ENCODE results near the gene LRRK1.
"Not testable (repeated sequence)": the region's sequence is repeated elsewhere in the genome, so short reads cannot be mapped to it uniquely, and the experiment has no call there.

The LRRK1 gene

DNA sequence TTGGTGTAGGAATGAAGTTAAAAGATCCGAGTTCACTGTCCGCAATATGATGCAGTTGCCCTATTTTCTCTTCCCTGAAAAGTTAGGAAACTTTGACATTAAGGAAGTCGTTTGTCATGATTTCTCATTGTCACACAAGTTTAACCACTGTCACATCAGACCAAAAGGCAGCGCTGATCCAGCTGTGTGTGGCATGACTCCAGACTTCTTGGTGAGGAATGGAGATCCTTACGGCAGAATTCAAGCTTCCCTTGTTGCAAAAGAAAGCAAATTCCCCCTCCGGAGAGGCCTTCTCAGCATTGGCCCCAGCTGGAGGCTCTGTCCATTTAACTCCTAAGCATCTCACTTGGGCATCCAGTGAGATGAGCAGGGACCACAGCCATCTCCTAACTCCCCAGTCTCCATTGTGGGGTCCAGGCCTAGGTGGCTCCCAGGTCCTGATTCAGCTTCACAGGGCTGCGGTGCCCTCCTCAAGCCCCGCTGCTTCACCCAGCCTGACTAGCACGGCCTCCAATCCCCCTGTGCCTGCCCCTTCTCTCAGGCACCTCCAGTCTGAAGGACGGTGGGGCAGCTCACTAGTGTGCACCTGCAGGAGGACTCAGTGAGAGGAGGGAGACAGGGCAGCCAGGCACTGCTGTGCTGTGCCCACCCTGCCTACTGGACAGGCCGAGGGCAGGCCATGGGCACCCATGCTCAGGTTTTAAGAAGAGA lies 173.2 kb downstream of the LRRK1 start:
- Histone ChIP-seq H2BK15ac (ENCODE audit: low read length) (peak overlapping the region; percentile 51), H2BK5ac (ENCODE audit: low read length) (no peak overlapping the region), H2AK5ac (ENCODE audit: low read depth, low read length) (peak overlapping the region; percentile 85), H2BK12ac (ENCODE audit: low read length) (no peak overlapping the region), H3K4me1 (ENCODE audit: control insufficient read depth in 2 of 2, insufficient read depth in 1 of 2, low read depth in 1 of 2, low read length in 2 of 2) (peaks cover 0 to 27% of the 10 kb centered on the region in 2 donors), H4K91ac (ENCODE audit: low read depth, low read length, poor library complexity) (no peak overlapping the region), H3K36me3 (replicated peaks in 1 of 2; ENCODE audit: control insufficient read depth in 2 of 2, insufficient read depth in 2 of 2, low read length in 2 of 2) (no peaks in the 10 kb centered on the region), H3K14ac (ENCODE audit: low read length) (peak overlapping the region; percentile 14), H3K18ac (ENCODE audit: low read length) (peak overlapping the region; percentile 59), H4K8ac (ENCODE audit: low read depth, low read length) (no peak overlapping the region), H2AFZ (ENCODE audit: low read length) (no peak overlapping the region), H3K27ac (replicated peaks; ENCODE audit: low read length) (no peak overlapping the region), H3K9me3 (replicated peaks in 1 of 2; ENCODE audit: control insufficient read depth in 2 of 2, insufficient read depth in 1 of 2, low read depth in 1 of 2, low read length in 2 of 2) (peaks cover 2 to 5% of the 10 kb centered on the region in 2 donors), H3K4me2 (ENCODE audit: insufficient read depth, low read length, poor library complexity, severe bottlenecking) (no peak overlapping the region), H3K4me3 (ENCODE audit: low read length in 2 of 2) (peak overlapping the region in 1 of 2 donors; percentile 5), H3K23ac (ENCODE audit: low read depth, low read length, poor library complexity) (peak overlapping the region; percentile 77), H3K9ac (ENCODE audit: low read depth, low read length, poor library complexity) (no peak overlapping the region), H3K79me1 (ENCODE audit: low read depth, low read length) (peaks cover 2% of the 10 kb centered on the region), H2BK120ac (ENCODE audit: low read depth, low read length) (no peak overlapping the region), H3K4ac (ENCODE audit: low read length) (no peak overlapping the region), H3K27me3 (ENCODE audit: control insufficient read depth in 3 of 3, insufficient read depth in 3 of 3, low read depth in 1 of 3, low read length in 3 of 3) (peaks cover 0 to 2% (median 0%) of the 10 kb centered on the region in 3 experiments)
- DNase-seq (ENCODE audit: low spot score) = no peak
- WGBS, 2 donors (ENCODE audit: extremely low coverage in 2 of 2, insufficient read length in 2 of 2, insufficient replicate concordance in 1 of 2) = no CpG with 5 or more reads among the region's 11 CpGs

DNA sequence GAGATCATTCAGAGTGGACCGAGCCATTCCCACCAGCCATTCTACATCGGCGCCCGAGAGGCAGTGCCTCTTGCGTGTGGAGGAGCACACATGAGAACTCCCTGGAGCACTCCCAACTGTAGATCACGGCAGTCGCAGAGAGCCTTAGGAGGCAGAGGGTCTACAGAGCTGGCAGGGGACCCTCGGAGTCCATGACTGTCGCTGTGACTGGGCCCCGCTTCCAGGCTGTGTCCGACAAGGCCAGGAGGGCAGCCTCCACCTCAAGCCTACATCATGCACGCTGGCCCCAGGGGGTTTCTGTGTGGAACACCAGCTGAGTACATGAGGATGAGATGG lies 173.7 kb downstream of the LRRK1 start:
- Histone ChIP-seq H3K23ac (ENCODE audit: low read depth, low read length, poor library complexity) (peak overlapping the region; percentile 77), H2AFZ (ENCODE audit: low read length) (no peak overlapping the region), H3K9ac (ENCODE audit: low read depth, low read length, poor library complexity) (no peak overlapping the region), H4K91ac (ENCODE audit: low read depth, low read length, poor library complexity) (no peak overlapping the region), H2AK5ac (ENCODE audit: low read depth, low read length) (peak overlapping the region; percentile 85), H4K8ac (ENCODE audit: low read depth, low read length) (no peak overlapping the region), H3K4me2 (ENCODE audit: insufficient read depth, low read length, poor library complexity, severe bottlenecking) (no peak overlapping the region), H3K27me3 (ENCODE audit: control insufficient read depth in 3 of 3, insufficient read depth in 3 of 3, low read depth in 1 of 3, low read length in 3 of 3) (peaks cover 0 to 2% (median 0%) of the 10 kb centered on the region in 3 experiments), H3K4ac (ENCODE audit: low read length) (no peak overlapping the region), H3K36me3 (replicated peaks in 1 of 2; ENCODE audit: control insufficient read depth in 2 of 2, insufficient read depth in 2 of 2, low read length in 2 of 2) (no peaks in the 10 kb centered on the region), H3K79me1 (ENCODE audit: low read depth, low read length) (peaks cover 2% of the 10 kb centered on the region), H2BK5ac (ENCODE audit: low read length) (no peak overlapping the region), H3K18ac (ENCODE audit: low read length) (no peak overlapping the region), H3K9me3 (replicated peaks in 1 of 2; ENCODE audit: control insufficient read depth in 2 of 2, insufficient read depth in 1 of 2, low read depth in 1 of 2, low read length in 2 of 2) (peaks cover 2 to 5% of the 10 kb centered on the region in 2 donors), H3K27ac (replicated peaks; ENCODE audit: low read length) (no peak overlapping the region), H3K14ac (ENCODE audit: low read length) (peak overlapping the region; percentile 14), H2BK12ac (ENCODE audit: low read length) (no peak overlapping the region), H2BK120ac (ENCODE audit: low read depth, low read length) (no peak overlapping the region), H3K4me3 (ENCODE audit: low read length in 2 of 2) (no peak overlapping the region), H2BK15ac (ENCODE audit: low read length) (peak overlapping the region; percentile 51), H3K4me1 (ENCODE audit: control insufficient read depth in 2 of 2, insufficient read depth in 1 of 2, low read depth in 1 of 2, low read length in 2 of 2) (peaks cover 0 to 27% of the 10 kb centered on the region in 2 donors)
- WGBS, 2 donors (ENCODE audit: extremely low coverage in 2 of 2, insufficient read length in 2 of 2, insufficient replicate concordance in 1 of 2) = no CpG with 5 or more reads among the region's 12 CpGs
- no peak for DNase-seq (ENCODE audit: low spot score)

DNA sequence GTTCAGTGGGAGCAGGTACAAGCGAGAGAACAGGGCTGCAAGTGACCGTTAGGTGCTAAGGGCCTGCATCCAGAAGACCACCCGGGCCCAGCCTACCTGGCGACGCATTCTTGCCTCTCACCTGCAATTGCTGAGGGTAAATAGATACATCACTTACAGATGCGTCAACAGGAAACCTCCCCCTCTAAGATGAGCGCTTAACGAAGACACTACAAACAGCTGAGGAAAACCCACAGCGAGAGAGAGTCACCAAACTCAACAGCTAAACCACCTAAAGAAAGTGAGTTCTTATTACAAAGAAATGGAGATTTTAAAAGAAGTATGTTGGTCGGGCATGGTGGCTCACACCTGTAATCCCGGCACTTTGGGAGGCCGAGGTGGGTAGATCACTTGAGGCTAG lies 174.8 kb downstream of the LRRK1 start:
- Histone ChIP-seq H3K27me3 (ENCODE audit: control insufficient read depth in 3 of 3, insufficient read depth in 3 of 3, low read depth in 1 of 3, low read length in 3 of 3) (no peaks in the 10 kb centered on the region), H2BK12ac (ENCODE audit: low read length) (no peak overlapping the region), H2AFZ (ENCODE audit: low read length) (no peak overlapping the region), H3K36me3 (replicated peaks in 1 of 2; ENCODE audit: control insufficient read depth in 2 of 2, insufficient read depth in 2 of 2, low read length in 2 of 2) (no peaks in the 10 kb centered on the region), H3K27ac (replicated peaks; ENCODE audit: low read length) (no peak overlapping the region), H4K8ac (ENCODE audit: low read depth, low read length) (no peak overlapping the region), H3K4me3 (ENCODE audit: low read length in 2 of 2) (no peak overlapping the region), H2BK15ac (ENCODE audit: low read length) (no peak overlapping the region), H3K23ac (ENCODE audit: low read depth, low read length, poor library complexity) (no peak overlapping the region), H2BK120ac (ENCODE audit: low read depth, low read length) (no peak overlapping the region), H2BK5ac (ENCODE audit: low read length) (no peak overlapping the region), H2AK5ac (ENCODE audit: low read depth, low read length) (no peak overlapping the region), H3K79me1 (ENCODE audit: low read depth, low read length) (peaks cover 2% of the 10 kb centered on the region), H3K4me1 (ENCODE audit: control insufficient read depth in 2 of 2, insufficient read depth in 1 of 2, low read depth in 1 of 2, low read length in 2 of 2) (peaks cover 0 to 27% of the 10 kb centered on the region in 2 donors), H3K9ac (ENCODE audit: low read depth, low read length, poor library complexity) (no peak overlapping the region), H3K4me2 (ENCODE audit: insufficient read depth, low read length, poor library complexity, severe bottlenecking) (no peak overlapping the region), H3K18ac (ENCODE audit: low read length) (no peak overlapping the region), H3K14ac (ENCODE audit: low read length) (no peak overlapping the region), H3K9me3 (replicated peaks in 1 of 2; ENCODE audit: control insufficient read depth in 2 of 2, insufficient read depth in 1 of 2, low read depth in 1 of 2, low read length in 2 of 2) (peaks cover 2 to 5% of the 10 kb centered on the region in 2 donors), H3K4ac (ENCODE audit: low read length) (peak overlapping the region; percentile 59), H4K91ac (ENCODE audit: low read depth, low read length, poor library complexity) (no peak overlapping the region)
- no CpG with 5 or more reads among the region's 12 CpGs for WGBS, 2 donors (ENCODE audit: extremely low coverage in 2 of 2, insufficient read length in 2 of 2, insufficient replicate concordance in 1 of 2)
- no peak for DNase-seq (ENCODE audit: low spot score)

DNA sequence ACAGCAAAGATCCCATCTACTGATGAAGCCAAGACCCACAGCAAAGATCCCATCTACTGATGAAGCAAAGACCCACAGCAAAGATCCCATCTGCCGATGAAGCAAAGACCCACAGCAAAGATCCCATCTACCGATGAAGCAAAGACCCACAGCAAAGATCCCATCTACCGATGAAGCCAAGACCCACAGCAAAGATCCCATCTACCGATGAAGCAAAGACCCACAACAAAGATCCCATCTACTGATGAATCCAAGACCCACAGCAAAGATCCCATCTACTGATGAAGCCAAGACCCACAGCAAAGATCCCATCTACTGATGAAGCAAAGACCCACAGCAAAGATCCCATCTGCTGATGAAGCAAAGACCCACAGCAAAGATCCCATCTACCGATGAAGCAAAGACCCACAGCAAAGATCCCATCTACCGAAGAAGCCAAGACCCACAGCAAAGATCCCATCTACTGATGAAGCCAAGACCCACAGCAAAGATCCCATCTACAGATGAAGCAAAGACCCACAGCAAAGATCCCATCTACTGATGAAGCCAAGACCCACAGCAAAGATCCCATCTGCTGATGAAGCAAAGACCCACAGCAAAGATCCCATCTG lies 176.7 kb downstream of the LRRK1 start:
- not testable (repeated sequence) for H3K23ac ChIP-seq (ENCODE audit: low read depth, low read length, poor library complexity); H2BK5ac ChIP-seq (ENCODE audit: low read length); H3K27me3 ChIP-seq (ENCODE audit: control insufficient read depth in 3 of 3, insufficient read depth in 3 of 3, low read depth in 1 of 3, low read length in 3 of 3); H3K36me3 ChIP-seq (replicated peaks in 1 of 2; ENCODE audit: control insufficient read depth in 2 of 2, insufficient read depth in 2 of 2, low read length in 2 of 2); H3K4ac ChIP-seq (ENCODE audit: low read length); H2AK5ac ChIP-seq (ENCODE audit: low read depth, low read length); H2BK15ac ChIP-seq (ENCODE audit: low read length); H2AFZ ChIP-seq (ENCODE audit: low read length); H3K14ac ChIP-seq (ENCODE audit: low read length); H3K4me2 ChIP-seq (ENCODE audit: insufficient read depth, low read length, poor library complexity, severe bottlenecking); H4K8ac ChIP-seq (ENCODE audit: low read depth, low read length); H3K18ac ChIP-seq (ENCODE audit: low read length); H3K27ac ChIP-seq (replicated peaks; ENCODE audit: low read length); H3K9ac ChIP-seq (ENCODE audit: low read depth, low read length, poor library complexity); H2BK12ac ChIP-seq (ENCODE audit: low read length); H3K9me3 ChIP-seq (replicated peaks in 1 of 2; ENCODE audit: control insufficient read depth in 2 of 2, insufficient read depth in 1 of 2, low read depth in 1 of 2, low read length in 2 of 2); H3K4me3 ChIP-seq (ENCODE audit: low read length in 2 of 2); H4K91ac ChIP-seq (ENCODE audit: low read depth, low read length, poor library complexity); H3K79me1 ChIP-seq (ENCODE audit: low read depth, low read length); H2BK120ac ChIP-seq (ENCODE audit: low read depth, low read length); DNase-seq (ENCODE audit: low spot score)
- WGBS, 2 donors (ENCODE audit: extremely low coverage in 2 of 2, insufficient read length in 2 of 2, insufficient replicate concordance in 1 of 2) = no CpG with 5 or more reads among the region's 6 CpGs
- peaks cover 0 to 16% of the 10 kb centered on the region in 2 donors for H3K4me1 ChIP-seq (ENCODE audit: control insufficient read depth in 2 of 2, insufficient read depth in 1 of 2, low read depth in 1 of 2, low read length in 2 of 2)

Data from neuronal stem cell (in vitro differentiated cells).